DMS 273 (cell line): Measurements from ENCODE around the gene SPINK4.

ENCODE experiments used
- DNase-seq: peaks from one replicate; lab custom pipeline; 2025; ENCODE audit not compliant: unreplicated experiment; lab: John Stamatoyannopoulos, UW

Gene SPINK4

GRCh38 chr9:33256236-33256635 lies 16.3 kb downstream of the SPINK4 start:
- DNase-seq: no peak

- no peak for DNase-seq
Observed at GRCh38 chr9:33257276-33257675, 17.3 kb downstream of the SPINK4 start.

DNA sequence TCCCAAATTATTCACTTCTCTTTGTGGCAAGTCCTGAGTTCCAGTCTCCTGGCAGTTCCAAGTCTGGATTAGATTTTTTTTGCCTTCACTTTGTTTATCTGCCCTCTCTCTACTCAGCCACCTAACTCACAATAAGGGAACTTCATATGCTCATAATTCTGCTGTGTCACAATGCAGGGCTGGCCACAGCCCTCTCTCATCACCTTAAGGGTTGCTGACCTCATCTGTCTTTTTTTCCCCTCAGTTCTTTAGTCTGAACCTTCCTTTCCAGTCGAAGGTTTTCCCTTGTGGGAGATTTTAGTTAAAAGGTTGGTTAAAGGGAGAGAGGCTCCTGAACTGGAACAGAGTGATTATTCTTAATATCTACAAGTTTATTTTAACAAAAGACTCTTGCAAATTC lies 20.4 kb downstream of the SPINK4 start:
- no peak for DNase-seq

DNA sequence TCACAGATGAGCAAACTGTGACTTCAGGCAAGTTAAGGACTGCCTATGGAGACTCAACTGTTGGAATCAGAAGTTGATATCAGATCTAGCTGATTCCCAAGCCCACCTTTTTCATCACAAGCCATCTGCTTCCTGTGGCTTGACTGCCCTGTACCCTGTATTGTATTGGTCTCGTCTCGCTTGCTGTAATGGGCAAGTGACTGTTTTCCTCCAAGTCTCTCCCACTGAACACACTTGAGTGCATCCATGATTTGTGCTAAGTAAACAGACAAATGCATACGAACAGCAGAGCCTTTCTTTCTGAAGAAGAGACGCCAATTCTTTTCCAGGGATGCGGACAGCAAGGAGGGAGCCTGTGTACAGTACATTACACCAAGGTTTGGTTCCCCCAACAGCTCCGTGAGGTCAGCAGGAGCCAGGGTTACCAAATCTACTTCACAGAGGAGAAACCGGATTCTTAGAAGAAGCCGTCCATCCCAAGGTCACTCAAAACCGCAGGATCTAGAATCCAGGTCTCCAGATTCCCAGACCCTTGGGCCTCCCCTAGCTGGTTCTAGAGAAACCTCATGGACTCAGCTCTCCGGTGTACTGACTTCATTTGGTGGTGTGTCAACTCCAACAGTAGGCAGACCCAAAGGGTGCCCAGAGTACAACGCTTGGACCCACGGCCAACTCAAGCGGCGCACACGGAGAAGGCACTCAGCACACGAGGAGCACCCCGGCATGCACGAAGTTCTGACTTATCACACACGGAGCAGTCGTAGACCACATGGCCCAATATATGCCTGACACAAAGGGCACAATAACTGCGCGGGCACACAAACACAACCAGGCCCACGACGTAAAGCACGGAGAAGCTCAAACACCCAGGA lies 23.4 kb downstream of the SPINK4 start:
- DNase-seq: peak; percentile 62

GRCh38 chr9:33264003-33264472 lies 24.1 kb downstream of the SPINK4 start:
- DNase-seq: peak; percentile 65

GRCh38 chr9:33264473-33265177 lies 24.7 kb downstream of the SPINK4 start, which contains the start of the genes BAG1 and CHMP5:
Gene BAG1, minus strand, starts transcription at chr9:33264708.
Gene CHMP5, plus strand, starts transcription at chr9:33265049. Its CDS starts 30 bp downstream, at chr9:33265079.
- peak; percentile 99 for DNase-seq

GRCh38 chr9:33265211-33265865 lies 25.4 kb downstream of the SPINK4 start:
- no peak for DNase-seq

GRCh38 chr9:33267151-33267767 lies 27.3 kb downstream of the SPINK4 start:
- DNase-seq: no peak

GRCh38 chr9:33270146-33270545 lies 30.2 kb downstream of the SPINK4 start:
- DNase-seq: no peak

GRCh38 chr9:33272061-33272460 lies 32.1 kb downstream of the SPINK4 start:
- DNase-seq: no peak

DNA sequence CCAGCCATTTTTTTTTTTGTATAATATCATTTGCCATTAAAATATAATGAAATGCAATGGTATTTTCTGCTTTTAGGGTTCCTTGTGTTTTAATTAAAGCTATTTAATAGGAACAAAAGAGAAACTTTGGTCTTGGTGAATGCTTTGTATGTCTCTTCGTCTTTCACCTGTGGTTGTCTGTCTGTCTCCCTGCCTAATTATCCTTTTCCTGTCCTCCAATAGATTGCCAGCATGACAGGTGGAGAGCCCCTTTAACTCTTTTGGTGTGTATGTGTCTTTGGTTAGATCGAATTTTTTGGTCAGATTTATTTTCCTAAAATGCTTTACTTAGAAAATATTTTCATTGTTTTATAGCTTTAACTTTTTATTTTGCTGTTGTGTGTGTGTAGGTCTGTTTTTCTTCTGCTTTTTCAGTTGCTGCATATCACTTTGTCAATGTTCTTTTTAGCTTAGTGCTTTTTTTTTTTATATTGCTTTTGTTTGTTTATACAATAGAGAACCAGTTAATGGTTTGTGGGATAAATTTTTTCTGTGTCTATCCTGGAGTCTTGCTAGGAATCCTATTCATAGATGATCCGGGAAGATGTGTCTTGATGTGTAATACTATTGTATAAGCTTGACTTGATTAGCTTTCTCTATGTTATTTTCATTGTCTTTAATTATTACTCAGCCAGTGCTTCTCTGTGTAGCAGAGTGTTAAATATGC lies 33.5 kb downstream of the SPINK4 start:
- DNase-seq: no peak

DNA sequence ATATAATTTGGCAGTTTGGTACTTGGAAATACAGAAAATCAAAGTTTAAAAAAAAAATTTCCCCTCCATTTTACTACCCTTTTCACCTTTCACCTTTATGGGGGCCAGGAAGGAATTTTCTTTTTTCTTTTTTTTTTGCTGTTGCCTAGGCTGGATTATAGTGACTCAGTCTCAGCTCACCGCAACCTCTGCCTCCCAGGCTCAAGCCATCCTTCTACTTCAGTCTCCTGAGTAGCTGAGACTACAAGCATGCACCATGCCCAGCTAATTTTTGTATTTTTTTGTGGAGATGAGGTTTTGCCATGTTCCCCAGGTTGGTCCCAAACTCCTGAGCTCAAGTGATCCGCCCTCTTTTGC lies 34.0 kb downstream of the SPINK4 start:
- DNase-seq: no peak

DNA sequence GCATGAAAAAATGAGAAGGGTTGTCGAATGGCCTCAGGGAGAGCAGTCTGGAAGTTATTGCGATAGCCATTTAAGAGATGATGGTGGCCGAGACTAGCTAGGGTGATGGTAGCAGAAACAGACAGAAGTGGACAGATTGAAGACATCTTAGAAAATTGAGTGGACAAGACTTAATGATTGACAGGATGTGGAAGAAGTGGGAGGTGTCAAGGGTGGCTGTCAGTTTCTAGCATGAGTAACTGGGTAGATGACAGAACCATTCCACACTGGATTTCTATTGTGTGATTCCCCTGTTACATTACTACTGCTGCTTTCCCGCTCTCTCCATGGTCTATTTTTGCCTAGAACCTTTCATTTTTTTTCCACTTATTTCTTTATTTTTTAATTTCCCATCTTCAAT lies 37.5 kb downstream of the SPINK4 start:
- DNase-seq: no peak

DNA sequence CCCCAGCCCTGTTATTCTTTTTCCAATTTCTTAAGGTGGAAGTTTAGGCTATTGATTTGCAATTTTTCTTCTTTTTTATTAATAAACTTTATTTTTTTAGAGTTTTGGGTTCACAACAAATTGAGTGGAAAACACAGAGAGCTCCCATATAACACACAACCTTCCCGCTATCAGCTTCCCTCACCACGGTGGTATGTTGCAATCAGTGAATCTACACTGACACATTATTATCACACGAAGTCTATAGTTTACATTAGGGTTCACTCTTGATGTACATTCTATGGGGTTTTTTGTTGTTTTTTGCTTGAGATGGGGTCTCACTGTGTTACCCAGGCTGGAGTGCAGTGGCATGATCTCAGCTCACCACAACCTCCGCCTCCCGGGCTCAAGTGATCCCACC lies 45.5 kb downstream of the SPINK4 start:
- DNase-seq: no peak

DNA sequence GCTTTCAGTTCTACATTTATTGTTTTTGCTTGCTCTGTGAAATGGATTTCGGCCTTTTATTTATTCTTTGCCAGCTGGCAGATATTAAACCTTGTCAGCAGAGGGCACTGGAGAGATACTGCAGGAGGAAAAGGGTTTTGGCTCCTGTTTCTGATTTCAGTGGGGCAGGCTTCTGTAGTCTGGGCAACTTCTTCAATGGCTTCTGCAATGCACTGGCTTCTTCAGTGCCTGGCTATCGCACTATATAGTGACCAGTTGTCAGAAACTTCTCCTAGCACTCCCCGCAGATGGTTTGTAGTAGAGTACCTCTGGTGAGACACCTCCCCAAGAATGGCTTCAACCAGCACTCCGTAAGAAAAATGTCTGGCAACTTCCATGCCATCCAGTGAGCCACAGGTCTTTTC lies 47.1 kb downstream of the SPINK4 start:
- peak; percentile 89 for DNase-seq

GRCh38 chr9:33288235-33288634 lies 48.3 kb downstream of the SPINK4 start:
- DNase-seq: no peak

DNA sequence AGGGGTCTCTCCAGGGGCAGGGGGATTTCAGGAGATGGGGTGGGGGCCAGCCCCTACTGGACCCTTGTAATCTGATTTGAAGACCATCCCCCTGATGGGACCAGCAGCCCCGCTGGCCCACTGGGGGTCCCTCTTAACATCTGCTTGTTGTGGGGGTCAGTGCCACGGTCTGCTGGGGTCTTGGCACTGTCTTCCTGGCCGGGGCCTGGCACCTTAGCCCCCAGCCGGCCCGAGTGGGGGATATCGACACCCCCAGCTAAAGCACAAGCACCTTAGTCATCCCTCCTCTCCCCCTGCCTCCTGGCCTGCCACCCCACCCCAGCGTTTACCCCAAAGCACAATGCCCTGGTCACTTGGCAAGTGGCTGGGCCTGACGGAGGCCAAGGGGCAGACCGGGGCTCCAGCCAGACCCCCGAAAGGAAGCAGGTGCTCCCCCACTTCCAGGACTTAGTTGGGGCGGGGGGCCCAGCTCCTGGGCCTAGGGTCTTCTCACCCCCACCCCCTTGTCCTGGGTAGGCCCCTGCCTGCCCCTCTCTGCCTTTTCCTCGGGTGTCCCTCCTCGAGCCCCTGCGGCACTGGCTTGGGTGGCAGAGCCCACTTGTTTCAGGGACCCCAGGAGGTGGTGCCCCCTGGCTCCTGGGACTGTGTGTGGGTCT lies 49.0 kb downstream of the SPINK4 start:
- DNase-seq: no peak

- DNase-seq: peak; percentile 30
Observed at GRCh38 chr9:33289496-33289895, 49.5 kb downstream of the SPINK4 start.

DNA sequence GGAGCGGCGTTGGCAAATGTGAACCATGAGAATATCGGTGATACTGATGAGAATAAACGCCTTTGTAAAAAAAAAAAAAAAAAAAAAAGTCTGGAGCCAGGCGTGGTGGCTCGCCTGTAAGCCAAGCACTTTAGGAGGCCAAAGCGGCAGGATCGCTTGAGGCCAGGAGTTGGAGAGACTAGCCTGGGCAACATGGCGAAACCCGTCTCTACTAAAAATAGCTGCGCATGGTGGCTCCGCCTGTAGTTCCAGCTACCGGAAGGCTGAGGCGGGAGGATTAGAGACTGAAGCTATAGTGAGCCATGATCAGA lies 49.9 kb downstream of the SPINK4 start:
- no peak for DNase-seq
